Subcutaneous adipose tissue (tissue), 4 donors: ENCODE measurements around the gene MAGI2. TPM values are rescaled to one million over a fixed set of nuclear protein-coding genes. Genes with fewer than 3 reads are reported as not detected.

Source experiments
- total RNA-seq, 4 donors: library from RNA; depleted of rRNA; stranded (reverse); fragments of >200 nt; gene quantifications; one replicate each; pipeline ENCODE4 v1.1.0, GENCODE V29; 2016
- TF ChIP-seq, protein P1 (sequence below): fragments of 450-650 bp; IDR thresholded peaks from one replicate; pipeline ENCODE4 v1.5.1; 2016; ENCODE audit warnings: low read depth, mild to moderate bottlenecking, control low read depth, antibody characterized with exemption, moderate library complexity

Gene MAGI2
- total RNA-seq, 4 donors from 2014 or later: 13.7 to 22.9 (median 17.7) TPM

DNA sequence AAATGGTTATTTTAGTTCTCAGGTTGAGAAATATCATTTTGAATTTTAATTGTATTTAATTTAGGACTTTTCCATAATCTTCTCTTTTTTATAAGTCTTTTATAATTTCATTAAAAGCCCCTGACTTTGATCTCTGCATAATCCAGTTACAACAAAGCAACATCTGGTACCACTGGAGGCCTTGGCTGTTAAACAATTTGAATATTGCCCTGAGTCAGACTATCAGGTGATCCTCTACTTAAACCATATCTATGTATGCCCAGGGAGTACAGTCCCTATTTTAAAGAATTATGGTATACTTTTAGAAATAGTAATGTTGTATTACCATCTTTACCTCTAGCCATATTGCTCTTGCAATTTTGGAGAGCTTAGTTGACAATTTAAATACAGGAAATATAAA lies 119.1 kb downstream of the MAGI2 start:
- TF ChIP-seq, protein P1, sequence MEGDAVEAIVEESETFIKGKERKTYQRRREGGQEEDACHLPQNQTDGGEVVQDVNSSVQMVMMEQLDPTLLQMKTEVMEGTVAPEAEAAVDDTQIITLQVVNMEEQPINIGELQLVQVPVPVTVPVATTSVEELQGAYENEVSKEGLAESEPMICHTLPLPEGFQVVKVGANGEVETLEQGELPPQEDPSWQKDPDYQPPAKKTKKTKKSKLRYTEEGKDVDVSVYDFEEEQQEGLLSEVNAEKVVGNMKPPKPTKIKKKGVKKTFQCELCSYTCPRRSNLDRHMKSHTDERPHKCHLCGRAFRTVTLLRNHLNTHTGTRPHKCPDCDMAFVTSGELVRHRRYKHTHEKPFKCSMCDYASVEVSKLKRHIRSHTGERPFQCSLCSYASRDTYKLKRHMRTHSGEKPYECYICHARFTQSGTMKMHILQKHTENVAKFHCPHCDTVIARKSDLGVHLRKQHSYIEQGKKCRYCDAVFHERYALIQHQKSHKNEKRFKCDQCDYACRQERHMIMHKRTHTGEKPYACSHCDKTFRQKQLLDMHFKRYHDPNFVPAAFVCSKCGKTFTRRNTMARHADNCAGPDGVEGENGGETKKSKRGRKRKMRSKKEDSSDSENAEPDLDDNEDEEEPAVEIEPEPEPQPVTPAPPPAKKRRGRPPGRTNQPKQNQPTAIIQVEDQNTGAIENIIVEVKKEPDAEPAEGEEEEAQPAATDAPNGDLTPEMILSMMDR: no peak

DNA sequence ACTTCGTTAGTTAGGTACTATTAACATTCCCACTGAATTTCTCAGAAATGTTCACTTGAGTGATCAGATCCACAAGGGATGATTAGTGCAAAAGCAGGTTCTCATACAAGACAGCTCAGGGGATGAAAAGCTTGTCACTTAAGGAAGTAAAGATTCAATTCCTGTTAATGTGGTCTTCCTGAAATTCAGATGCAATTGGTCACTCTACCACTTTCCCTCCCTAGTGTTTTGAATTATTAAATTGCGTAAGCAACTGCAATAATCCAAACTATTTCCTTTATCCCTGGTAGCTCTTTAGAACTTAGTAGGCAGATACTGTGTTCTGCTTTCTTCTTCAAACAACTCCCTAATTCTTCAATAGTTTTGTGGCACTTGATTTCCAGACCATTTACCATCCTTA lies 121.4 kb downstream of the MAGI2 start:
- TF ChIP-seq, protein P1: no peak

DNA sequence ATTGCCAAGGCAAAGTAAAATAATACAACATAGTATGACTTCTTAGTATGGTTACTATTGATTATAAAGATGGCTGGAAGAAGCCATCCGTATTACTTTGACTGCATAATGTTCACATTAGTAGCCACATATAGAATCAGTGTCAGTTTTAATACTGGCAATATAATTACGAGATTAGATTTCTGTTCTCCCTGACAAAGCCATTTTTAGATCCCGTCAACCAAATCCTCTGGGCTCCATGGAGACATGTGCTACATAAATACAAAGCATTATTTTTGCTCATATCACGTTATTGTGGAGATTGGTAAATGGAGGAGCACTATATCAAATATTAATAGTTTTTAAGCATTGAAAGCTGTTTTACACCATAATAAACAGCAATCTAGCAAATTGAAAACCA lies 124.0 kb downstream of the MAGI2 start:
- TF ChIP-seq, protein P1: no peak

DNA sequence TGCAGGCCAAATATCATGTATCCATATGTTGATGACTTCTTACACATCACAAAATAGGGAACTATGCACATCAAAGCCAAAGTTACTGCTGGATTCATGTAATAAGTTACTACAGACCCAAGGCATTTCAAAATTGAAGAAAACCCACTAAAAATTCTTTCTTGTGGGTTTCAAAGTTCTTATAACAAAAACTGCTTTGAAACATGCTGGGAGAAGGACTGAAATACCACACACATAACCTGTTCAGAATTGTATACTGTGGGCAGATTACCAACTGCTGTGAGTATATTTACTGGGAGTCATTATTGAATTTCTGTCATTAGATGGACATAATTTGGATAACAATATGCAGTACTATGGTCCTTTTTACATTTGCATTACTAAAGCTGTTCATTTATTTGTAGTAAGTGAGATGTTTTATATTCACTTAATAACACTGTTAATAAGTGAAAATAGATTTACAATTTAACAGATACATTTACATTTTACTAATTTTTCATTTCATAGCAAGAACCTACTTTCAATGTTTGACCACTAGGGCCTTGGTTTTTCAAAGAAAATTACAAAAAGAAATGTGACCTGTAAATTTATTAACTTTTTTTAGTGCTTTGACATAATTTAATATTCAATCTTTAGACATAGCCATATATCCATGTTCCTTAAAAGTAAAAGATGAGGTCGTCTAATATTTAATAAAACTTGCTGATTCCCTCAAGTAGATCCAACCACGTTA lies 132.6 kb downstream of the MAGI2 start:
- TF ChIP-seq, protein P1: no peak

DNA sequence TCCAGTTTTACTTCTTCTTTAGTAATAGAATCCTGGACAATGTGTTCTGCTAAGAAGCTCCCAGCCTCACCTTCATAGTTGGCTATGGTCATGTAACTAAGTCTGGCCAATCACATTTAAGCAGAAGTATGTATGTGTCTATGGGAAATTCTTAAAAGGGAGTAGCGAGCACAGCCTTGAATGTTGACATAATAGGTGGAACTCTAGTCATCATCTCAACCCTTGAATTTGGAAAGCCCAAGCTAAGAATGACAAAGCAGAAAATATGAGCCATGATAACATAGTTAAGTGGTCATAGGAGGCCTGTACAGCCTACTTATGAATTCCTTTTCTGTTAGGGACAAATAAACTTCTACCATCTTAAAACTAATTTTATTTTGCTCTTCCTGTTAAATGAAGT lies 134.1 kb downstream of the MAGI2 start:
- TF ChIP-seq, protein P1: no peak

DNA sequence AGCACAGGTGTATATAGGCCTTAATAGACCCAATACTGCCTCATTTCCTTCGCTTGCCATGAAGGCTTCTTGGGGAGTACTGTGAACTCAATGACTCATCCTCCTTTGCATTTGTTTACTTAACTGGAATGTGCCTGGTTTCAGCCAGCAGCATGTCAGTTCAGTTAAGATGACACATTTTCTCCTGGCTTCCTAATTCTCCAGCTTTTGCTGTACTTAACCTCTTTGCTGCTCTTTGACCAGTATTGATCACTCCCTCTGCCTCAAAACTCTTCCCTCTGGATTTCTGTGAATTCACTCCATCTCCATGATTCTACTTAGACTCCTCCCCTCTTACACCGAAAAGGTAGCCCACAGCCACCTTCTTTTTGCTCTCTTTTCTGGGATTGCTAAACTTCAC lies 135.7 kb downstream of the MAGI2 start:
- TF ChIP-seq, protein P1: no peak

DNA sequence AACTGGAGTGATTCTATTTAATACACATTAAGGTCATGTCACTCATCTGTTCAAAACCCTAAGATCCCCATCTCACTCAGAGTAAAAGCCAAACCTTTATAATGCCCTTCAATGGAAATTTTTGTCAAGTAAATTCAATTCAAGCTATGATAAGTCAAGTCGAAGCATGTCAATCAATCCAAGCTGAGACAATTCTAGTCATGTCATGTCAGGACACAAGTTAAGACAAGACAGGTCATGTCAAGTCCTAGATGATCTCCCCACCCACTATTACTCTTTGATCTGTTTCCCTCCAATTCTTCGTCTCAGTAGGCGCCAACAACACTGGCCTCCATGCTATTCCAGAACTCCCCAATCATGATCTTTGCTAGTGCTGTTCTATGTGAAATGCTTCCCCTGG lies 141.4 kb downstream of the MAGI2 start:
- TF ChIP-seq, protein P1: no peak
